ENCODE measurements around the gene RBM33. TPM values are rescaled to one million over a fixed set of nuclear protein-coding genes. Genes with fewer than 3 reads are reported as not detected.

The RBM33 gene
- total and polyA plus RNA-seq, 2 experiments from 2014 or later, result 10.5 to 36.0 TPM

DNA sequence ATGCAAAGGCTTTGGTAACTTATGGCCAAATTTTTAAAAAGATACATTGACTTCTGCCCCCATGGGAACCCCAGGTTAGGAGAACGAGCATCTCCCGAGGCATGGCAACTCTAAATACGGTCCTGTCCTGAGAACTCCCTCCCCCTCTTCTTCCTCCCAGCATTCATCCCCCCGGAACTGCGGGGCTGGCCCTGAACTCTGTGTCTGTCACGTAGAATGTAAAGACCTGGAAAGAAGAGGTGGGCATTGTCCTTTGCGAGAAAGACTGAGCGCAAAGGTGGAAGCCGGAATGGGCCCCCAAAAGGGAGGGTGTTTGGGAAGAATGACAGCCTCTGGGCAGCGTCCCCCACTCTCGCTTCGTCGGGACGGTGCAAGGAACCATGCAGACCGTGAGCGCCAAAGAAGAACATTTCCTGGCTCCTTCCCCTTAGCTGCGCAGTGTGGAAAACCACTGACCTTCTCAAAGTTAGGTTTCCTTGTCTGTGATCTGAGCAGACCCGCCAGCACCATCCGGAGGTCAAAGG lies 146.8 kb downstream of the RBM33 start:
- no peaks in the 10 kb centered on the region for H3K9me3 ChIP-seq (ENCODE audit: low read depth)
- H3F3A ChIP-seq (ENCODE audit: insufficient read depth), result peaks cover 1% of the 10 kb centered on the region; the same call in 1 of the 2 replicates
- no peak overlapping the region for H3K4me3 ChIP-seq
- H3K9me2 ChIP-seq (ENCODE audit: insufficient read depth), result no peaks in the 10 kb centered on the region
- no peak overlapping the region for H3K4me2 ChIP-seq (ENCODE audit: unreplicated experiment)
- no peaks in the 10 kb centered on the region for H3K36me3 ChIP-seq (ENCODE audit: low read depth)
- TF ChIP-seq EZH2phosphoT487 (IDR thresholded peaks at IDR 0.05; ENCODE audit: insufficient read depth, low read depth), result no peak
- TF ChIP-seq EZH2 (IDR thresholded peaks at IDR 0.05; ENCODE audit: insufficient read depth, poor library complexity, severe bottlenecking), result no peak
- no peak for DNase-seq
- in situ Hi-C loops (cut with MboI), result loop anchor here (10.0 kb wide), 1 partner anchor 1034 kb away; no protein-coding TSS in a partner anchor
- H4K20me1 ChIP-seq (ENCODE audit: insufficient read depth), result no peaks in the 10 kb centered on the region
- H3K27ac ChIP-seq, result no peak overlapping the region
- no peak overlapping the region for H3K9ac ChIP-seq
- peaks cover 10% of the 10 kb centered on the region for H3K27me3 ChIP-seq (replicated peaks; ENCODE audit: insufficient read depth)
- 70 to 72% methylated on average over 19 of the region's 19 CpGs for WGBS, 2 experiments (ENCODE audit: low coverage in 1 of 2, low lambda C conversion rate in 2 of 2, missing lambda C conversion rate in 2 of 2)
- H2AFZ ChIP-seq, result no peak overlapping the region
- H3K79me2 ChIP-seq (ENCODE audit: insufficient read depth), result no peaks in the 10 kb centered on the region
- H3K4me1 ChIP-seq (ENCODE audit: insufficient read depth), result no peaks in the 10 kb centered on the region

DNA sequence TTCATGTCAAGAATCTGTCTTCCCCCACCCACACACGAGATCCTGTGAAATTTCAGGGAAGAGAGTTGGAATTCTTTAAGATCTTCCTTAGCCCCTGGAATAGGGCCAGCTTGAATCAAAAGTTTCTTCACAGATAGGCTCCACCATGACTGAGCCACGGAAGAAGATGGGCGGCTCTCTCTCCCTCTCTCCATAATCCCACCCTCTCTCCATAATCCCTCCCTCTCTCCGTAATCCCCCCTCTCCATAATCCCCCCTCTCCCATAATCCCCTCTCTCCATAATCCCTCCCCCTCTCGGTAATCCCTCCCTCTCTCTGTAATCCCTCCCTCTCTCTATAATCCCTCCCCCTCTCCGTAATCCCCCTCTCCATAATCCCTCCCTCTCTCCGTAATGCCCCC lies 147.4 kb downstream of the RBM33 start:
- Histone ChIP-seq H3K27ac (no peak overlapping the region), H3K36me3 (ENCODE audit: low read depth) (no peaks in the 10 kb centered on the region), H3K9me2 (ENCODE audit: insufficient read depth) (no peaks in the 10 kb centered on the region), H4K20me1 (ENCODE audit: insufficient read depth) (no peaks in the 10 kb centered on the region), H3K4me2 (ENCODE audit: unreplicated experiment) (no peak overlapping the region), H2AFZ (no peak overlapping the region), H3K4me3 (no peak overlapping the region), H3F3A (ENCODE audit: insufficient read depth) (no peaks in the 10 kb centered on the region), H3K27me3 (replicated peaks; ENCODE audit: insufficient read depth) (peaks cover 15% of the 10 kb centered on the region), H3K9ac (no peak overlapping the region), H3K79me2 (ENCODE audit: insufficient read depth) (no peaks in the 10 kb centered on the region), H3K4me1 (ENCODE audit: insufficient read depth) (no peaks in the 10 kb centered on the region), H3K9me3 (ENCODE audit: low read depth) (no peaks in the 10 kb centered on the region)
- DNase-seq, result no peak
- WGBS, 2 experiments (ENCODE audit: low coverage in 1 of 2, low lambda C conversion rate in 2 of 2, missing lambda C conversion rate in 2 of 2), result 61 to 80% methylated on average over 4 to 6 of the region's 7 CpGs
- in situ Hi-C loops (cut with MboI), result loop anchor here (10.0 kb wide), 1 partner anchor 1033 kb away; no protein-coding TSS in a partner anchor
- TF ChIP-seq EZH2 (IDR thresholded peaks at IDR 0.05; ENCODE audit: insufficient read depth, poor library complexity, severe bottlenecking), result no peak
- TF ChIP-seq EZH2phosphoT487 (IDR thresholded peaks at IDR 0.05; ENCODE audit: insufficient read depth, low read depth), result no peak

DNA sequence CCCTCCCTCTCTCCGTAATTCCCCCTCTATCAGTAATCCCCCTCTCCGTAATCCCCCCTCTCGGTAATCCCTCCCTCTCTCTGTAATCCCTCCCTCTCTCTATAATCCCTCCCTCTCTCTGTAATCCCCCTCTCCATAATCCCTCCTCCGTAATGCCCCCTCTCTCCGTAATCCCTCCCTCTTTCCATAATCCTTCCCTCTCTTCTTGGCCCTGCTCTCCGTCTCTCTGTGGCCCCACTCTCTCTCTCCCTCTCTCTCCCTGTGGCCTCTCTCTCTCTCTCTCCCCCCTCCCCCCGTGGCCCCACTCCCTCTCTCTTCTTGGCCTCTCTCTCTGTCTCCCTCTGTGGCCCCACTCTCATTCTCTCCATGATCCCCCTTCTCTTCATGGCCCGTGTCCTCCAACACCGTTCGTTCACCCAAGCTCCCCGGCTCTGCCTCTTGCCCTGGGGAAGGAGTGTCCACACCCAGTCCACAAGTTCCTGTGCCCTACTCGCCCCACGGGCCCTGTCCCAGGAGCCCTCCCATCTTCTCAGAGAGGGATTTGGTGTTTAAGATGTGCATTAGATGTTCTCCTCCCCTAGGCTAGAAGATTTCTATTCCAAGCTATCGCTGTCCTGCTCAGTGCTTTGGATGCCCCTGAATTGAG lies 148.0 kb downstream of the RBM33 start:
- no peaks in the 10 kb centered on the region for H3K4me1 ChIP-seq (ENCODE audit: insufficient read depth)
- no peaks in the 10 kb centered on the region for H3K9me2 ChIP-seq (ENCODE audit: insufficient read depth)
- peaks cover 15% of the 10 kb centered on the region for H3K27me3 ChIP-seq (replicated peaks; ENCODE audit: insufficient read depth)
- no peak for DNase-seq
- H4K20me1 ChIP-seq (ENCODE audit: insufficient read depth), result no peaks in the 10 kb centered on the region
- 74 to 82% methylated on average over 7 to 14 of the region's 14 CpGs for WGBS, 2 experiments (ENCODE audit: low coverage in 1 of 2, low lambda C conversion rate in 2 of 2, missing lambda C conversion rate in 2 of 2)
- no peak overlapping the region for H3K27ac ChIP-seq
- H3K9ac ChIP-seq, result no peak overlapping the region
- no peak for TF ChIP-seq EZH2phosphoT487 (IDR thresholded peaks at IDR 0.05; ENCODE audit: insufficient read depth, low read depth)
- no peaks in the 10 kb centered on the region for H3K79me2 ChIP-seq (ENCODE audit: insufficient read depth)
- H3F3A ChIP-seq (ENCODE audit: insufficient read depth), result no peaks in the 10 kb centered on the region
- in situ Hi-C loops (cut with MboI), result loop anchor here (10.0 kb wide), 1 partner anchor 1032 kb away; no protein-coding TSS in a partner anchor
- H3K4me2 ChIP-seq (ENCODE audit: unreplicated experiment), result no peak overlapping the region
- no peaks in the 10 kb centered on the region for H3K36me3 ChIP-seq (ENCODE audit: low read depth)
- H3K4me3 ChIP-seq, result no peak overlapping the region
- no peak overlapping the region for H2AFZ ChIP-seq
- no peaks in the 10 kb centered on the region for H3K9me3 ChIP-seq (ENCODE audit: low read depth)

DNA sequence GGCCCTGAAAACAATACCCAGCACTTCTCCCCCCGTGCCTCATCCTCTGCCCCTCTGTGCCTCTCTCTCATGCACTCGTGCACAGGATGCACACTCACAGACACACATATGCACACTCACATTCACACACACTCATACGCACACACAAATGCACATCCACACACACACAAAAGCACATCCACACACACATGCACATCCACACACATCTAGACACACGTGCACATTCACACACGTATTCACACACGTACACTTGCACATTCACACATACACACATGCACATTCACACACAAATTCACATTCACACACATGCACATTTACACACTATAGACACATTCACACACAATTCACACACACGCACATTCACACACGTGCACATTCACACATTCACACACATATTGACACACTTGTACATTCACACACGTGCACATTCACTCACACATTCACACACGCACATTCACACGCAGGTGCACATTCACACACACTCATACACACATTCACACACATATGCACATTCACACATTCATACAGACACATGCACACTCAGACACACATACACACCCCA lies 148.6 kb downstream of the RBM33 start:
- Histone ChIP-seq H3K9me2 (ENCODE audit: insufficient read depth) (no peaks in the 10 kb centered on the region), H3K36me3 (ENCODE audit: low read depth) (no peaks in the 10 kb centered on the region), H3K4me2 (ENCODE audit: unreplicated experiment) (no peak overlapping the region), H3K9ac (no peak overlapping the region), H3K27me3 (replicated peaks; ENCODE audit: insufficient read depth) (peaks cover 21% of the 10 kb centered on the region), H3K79me2 (ENCODE audit: insufficient read depth) (no peaks in the 10 kb centered on the region), H3K9me3 (ENCODE audit: low read depth) (no peaks in the 10 kb centered on the region), H4K20me1 (ENCODE audit: insufficient read depth) (no peaks in the 10 kb centered on the region), H3K27ac (no peak overlapping the region), H2AFZ (no peak overlapping the region), H3K4me1 (ENCODE audit: insufficient read depth) (no peaks in the 10 kb centered on the region), H3K4me3 (no peak overlapping the region), H3F3A (ENCODE audit: insufficient read depth) (no peaks in the 10 kb centered on the region)
- 78 to 86% methylated on average over 11 of the region's 11 CpGs for WGBS, 2 experiments (ENCODE audit: low coverage in 1 of 2, low lambda C conversion rate in 2 of 2, missing lambda C conversion rate in 2 of 2)
- TF ChIP-seq EZH2 (IDR thresholded peaks at IDR 0.05; ENCODE audit: insufficient read depth, poor library complexity, severe bottlenecking) (no peak), EZH2phosphoT487 (IDR thresholded peaks at IDR 0.05; ENCODE audit: insufficient read depth, low read depth) (no peak)
- in situ Hi-C loops (cut with MboI), result loop anchor here (10.0 kb wide), 1 partner anchor 1032 kb away; no protein-coding TSS in a partner anchor
- DNase-seq, result no peak
